Brain microvascular endothelial cell (primary cell): ENCODE data around the gene BAIAP3.

Source experiments
- DNase-seq: peaks from one replicate; pipeline ENCODE4 v3.0.0-alpha.2; 2020
- H3K27ac ChIP-seq: fragments of 250-450 bp; sonication (Bioruptor Pico); 2 replicates; pipeline ENCODE4 v1.5.1; 2020; ENCODE audit warnings: mild to moderate bottlenecking, moderate library complexity
- H3K27me3 ChIP-seq: fragments of 250-450 bp; sonication (Bioruptor Pico); replicated peaks from 2 replicates; pipeline ENCODE4 v1.5.1; 2020; ENCODE audit warnings: mild to moderate bottlenecking
- H3K36me3 ChIP-seq: fragments of 250-450 bp; sonication (Bioruptor Pico); replicated peaks from 2 replicates; pipeline ENCODE4 v1.5.1; 2020; ENCODE audit warnings: mild to moderate bottlenecking
- H3K4me3 ChIP-seq: 2 replicates; pipeline ENCODE4 v1.5.1; 2011; ENCODE audit warnings: low read depth, mild to moderate bottlenecking, control low read depth, low read length, moderate library complexity
- in situ Hi-C: cut with HindIII; loops from 2 replicates; pipeline ENCODE4 v1.10.0; 2017; ENCODE audit warnings: low sequenced_read_pairs, low pct_ligation_motif_present
- TF ChIP-seq, protein P1 (sequence below): IDR thresholded peaks from 2 replicates; pipeline ENCODE4 v1.5.1; 2011; ENCODE audit warnings: low read depth, mild to moderate bottlenecking, moderate library complexity, low read length, control low read depth, inconsistent platforms; ENCODE audit errors: missing control alignments

The BAIAP3 gene

DNA sequence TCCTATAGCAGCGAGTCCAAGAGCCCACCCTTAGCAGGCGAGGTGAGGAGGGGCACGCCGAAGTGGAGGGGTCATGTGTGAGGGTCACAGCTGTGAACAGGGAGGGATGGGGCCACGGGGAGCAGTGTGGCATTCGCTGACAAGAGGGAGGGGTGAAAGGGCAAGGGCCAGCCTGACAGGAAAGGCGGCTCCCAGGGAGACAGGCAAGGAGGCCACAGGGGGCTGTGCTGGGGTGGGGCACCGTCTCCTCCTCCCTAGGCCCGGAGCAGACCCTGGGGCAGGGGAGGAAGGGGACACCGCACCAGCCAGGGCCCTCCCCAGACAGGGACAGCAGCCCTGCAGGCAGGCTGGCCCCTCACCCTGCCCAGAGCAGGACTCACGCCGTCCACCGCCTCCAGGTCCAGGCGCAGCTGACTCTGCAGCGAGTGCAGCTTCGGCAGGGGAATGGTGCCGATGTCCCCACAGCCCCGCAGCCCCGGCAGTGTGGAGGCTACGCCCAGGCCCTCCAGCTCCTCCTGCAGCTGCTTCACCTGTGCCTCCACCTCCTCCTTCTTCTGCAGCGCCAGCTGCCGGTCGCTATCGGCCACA, 33.4 kb downstream of the BAIAP3 start:
- H3K36me3 ChIP-seq, result peaks cover 43% of the 10 kb centered on the region
- in situ Hi-C loops, result no loop called here
- H3K27me3 ChIP-seq, result no peaks in the 10 kb centered on the region

DNA sequence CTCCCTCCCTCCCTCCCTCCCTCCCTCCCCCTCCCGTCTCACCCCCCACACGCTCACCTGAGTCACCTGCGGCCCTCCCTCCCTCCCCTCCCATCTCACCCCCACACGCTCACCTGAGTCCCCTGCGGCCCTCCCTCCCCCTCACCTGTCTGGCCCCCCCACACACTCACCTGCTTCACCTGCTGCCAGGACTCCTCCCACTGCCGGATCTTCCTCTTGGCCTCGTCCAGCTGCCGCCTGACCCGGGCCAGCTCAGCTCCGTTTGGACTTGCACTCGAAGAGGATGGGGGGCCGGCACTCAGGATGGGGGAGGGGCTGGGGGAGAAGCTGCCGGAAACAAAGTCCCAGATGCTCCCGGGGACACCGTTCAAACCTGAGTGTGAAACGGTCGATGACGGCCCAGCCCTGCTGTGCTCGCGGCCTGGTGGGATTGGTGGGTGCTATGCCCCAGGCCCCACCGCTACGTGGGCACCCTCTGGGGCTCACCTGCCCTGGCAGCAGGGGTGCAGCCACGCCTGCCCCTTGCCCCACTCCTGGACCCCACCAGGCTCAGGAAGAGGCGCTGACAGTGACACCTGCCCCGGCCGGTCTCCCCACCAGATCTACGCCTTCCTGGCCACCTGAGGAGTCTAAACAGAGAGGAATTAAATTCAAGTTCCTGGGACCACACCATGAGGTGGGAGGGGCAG, 34.2 kb downstream of the BAIAP3 start:
- no peaks in the 10 kb centered on the region for H3K27me3 ChIP-seq
- in situ Hi-C loops, result no loop called here
- no peak overlapping the region for H3K27ac ChIP-seq
- H3K36me3 ChIP-seq, result peaks cover 35% of the 10 kb centered on the region
- TF ChIP-seq, protein P1, sequence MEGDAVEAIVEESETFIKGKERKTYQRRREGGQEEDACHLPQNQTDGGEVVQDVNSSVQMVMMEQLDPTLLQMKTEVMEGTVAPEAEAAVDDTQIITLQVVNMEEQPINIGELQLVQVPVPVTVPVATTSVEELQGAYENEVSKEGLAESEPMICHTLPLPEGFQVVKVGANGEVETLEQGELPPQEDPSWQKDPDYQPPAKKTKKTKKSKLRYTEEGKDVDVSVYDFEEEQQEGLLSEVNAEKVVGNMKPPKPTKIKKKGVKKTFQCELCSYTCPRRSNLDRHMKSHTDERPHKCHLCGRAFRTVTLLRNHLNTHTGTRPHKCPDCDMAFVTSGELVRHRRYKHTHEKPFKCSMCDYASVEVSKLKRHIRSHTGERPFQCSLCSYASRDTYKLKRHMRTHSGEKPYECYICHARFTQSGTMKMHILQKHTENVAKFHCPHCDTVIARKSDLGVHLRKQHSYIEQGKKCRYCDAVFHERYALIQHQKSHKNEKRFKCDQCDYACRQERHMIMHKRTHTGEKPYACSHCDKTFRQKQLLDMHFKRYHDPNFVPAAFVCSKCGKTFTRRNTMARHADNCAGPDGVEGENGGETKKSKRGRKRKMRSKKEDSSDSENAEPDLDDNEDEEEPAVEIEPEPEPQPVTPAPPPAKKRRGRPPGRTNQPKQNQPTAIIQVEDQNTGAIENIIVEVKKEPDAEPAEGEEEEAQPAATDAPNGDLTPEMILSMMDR, result no peak
- no peak for DNase-seq
- H3K4me3 ChIP-seq, result no peak overlapping the region

More for the DNA sequence above, 33.4 kb downstream of the BAIAP3 start:
- DNase-seq, result no peak
- no peak overlapping the region for H3K27ac ChIP-seq
- TF ChIP-seq, protein P1, result no peak
- H3K4me3 ChIP-seq, result no peak overlapping the region

DNA sequence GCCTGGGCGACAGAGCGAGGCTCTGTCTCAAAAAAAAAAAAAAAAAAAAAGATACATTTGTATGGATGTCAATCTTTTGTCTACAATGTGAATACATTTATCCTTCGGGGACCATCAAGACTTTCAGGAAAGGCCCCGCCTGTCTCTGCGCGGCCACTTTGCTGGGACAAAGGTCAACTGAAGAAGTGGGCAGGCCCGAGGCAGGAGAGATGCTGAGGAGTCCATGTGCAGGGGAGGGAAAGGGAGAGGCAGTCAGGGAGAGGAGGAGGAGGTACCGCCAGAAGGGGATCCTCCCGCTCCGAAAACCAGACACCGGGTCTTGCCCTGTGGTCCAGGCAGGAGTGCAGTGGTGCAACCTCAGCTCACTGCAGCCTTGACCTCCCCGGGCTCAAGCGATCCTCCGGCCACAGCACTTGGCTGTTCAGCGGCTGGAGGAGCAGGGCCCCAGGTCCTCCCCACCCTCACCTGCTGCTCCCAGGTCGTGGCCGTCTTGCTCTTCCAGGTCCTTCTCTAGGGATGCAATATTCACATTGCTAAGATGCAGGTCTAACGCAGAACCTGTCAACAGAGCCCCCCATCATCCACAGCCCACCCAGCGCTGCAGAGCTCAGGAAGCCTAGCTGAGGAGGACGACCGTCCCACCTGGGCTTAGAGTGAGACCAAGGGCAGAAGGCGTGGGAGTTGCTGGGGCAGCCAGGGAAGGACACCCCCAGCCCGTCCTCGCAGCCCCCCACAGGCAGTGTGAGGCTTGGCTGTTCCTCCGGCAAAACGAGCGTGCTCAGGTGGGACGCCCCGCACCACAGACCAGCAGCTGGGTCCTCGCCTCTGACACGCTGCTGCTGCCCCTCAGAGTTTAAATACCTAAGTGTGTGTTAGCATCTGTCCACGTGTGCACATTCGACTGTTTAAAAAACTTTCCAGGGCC, 37.9 kb downstream of the BAIAP3 start:
- no peak for DNase-seq
- H3K27ac ChIP-seq, result no peak overlapping the region
- peaks cover 6% of the 10 kb centered on the region for H3K36me3 ChIP-seq
- in situ Hi-C loops, result no loop called here
- TF ChIP-seq, protein P1, result no peak
- no peaks in the 10 kb centered on the region for H3K27me3 ChIP-seq
- H3K4me3 ChIP-seq, result no peak overlapping the region

DNA sequence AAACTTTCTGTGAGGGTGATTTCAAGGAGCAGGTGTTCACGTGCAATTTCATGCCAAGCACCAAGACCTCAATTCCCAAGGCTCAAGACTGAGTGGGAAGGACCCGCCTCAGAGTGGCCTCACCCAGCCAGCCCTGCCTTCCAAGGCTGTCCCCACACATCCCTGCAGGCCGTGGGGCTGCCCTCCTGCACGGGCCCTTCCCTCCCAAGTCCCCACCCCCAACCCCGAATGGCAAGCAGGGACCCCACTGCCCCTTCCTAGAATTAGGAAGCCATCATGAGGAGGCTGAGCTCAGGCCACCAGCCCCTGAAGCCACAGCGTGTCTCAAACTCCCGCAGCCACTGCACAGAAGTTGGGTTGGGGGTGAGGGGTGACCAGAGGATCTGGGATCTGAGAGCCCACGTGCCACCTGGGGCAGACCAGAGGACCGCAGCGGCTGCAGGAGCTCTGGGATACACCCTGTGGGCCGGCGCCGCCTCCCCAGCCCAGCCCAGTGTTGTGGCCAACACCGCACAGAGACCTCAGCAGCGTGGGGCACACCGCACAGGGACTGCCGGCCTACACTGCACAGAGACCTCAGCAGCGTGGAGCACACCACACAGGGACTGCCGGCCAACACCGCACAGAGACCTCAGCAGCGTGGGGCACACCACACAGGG, 39.0 kb downstream of the BAIAP3 start:
- no peak overlapping the region for H3K27ac ChIP-seq
- DNase-seq, result no peak
- no peak overlapping the region for H3K4me3 ChIP-seq
- H3K36me3 ChIP-seq, result peaks cover 4% of the 10 kb centered on the region
- in situ Hi-C loops, result no loop called here
- TF ChIP-seq, protein P1, result no peak
- H3K27me3 ChIP-seq, result no peaks in the 10 kb centered on the region

DNA sequence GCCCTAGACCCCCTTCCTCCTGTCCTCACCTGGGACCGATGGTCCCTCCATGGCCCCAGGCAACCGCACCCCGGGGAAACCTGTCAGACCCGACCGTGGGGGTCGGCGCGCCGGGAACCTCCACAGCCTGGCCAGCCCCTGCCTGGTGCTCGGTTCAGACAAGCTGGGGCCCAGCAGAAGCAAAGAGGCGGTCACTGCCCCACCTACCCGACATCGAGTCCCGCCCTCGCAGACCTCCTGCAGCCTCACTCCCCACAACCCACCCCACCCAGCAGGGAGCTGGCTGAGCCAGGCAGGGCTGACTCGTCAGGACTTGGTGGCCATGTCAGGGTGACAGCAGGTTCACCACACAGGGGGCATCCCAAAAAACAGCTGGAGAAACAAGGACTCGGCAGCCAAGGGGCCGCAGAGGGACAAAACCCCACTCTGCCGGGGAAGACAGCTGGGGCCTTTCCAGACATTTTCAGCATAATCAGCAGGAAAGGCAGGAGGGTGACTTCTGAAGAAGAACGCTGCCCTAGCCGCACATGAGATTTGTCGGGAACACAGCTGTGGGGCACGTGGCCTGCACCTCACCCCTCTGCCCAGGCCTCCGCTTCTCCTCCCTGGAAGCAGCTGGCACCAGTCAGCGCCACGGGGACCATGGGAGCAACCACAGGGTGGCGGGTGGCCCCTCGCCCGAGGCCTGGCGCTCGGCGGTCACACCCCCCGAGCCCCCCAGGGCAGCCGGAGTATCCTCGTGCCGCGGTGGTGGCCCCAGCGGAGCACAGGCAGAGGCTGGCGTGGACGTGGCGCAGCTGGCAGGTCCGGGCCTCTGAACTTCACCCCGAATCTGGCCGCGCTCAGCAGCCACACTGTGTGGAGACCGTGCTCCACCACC, 41.2 kb downstream of the BAIAP3 start:
- DNase-seq, result no peak
- in situ Hi-C loops, result no loop called here
- no peak overlapping the region for H3K4me3 ChIP-seq
- peaks cover 3% of the 10 kb centered on the region for H3K36me3 ChIP-seq
- TF ChIP-seq, protein P1, result no peak
- no peak overlapping the region for H3K27ac ChIP-seq
- H3K27me3 ChIP-seq, result no peaks in the 10 kb centered on the region
